ENCODE measurements around the gene CST8.

The CST8 gene

GRCh38 chr20:23509247-23509913 is 18.5 kb downstream of the CST8 start:
- no peak for TF ChIP-seq CTCF (IDR thresholded peaks at IDR 0.05; ENCODE audit: borderline replicate concordance, insufficient read depth, low read depth, low read length)
- no peak overlapping the region for H3K4me3 ChIP-seq (ENCODE audit: low read depth, low read length)

GRCh38 chr20:23510000-23510590 is 19.2 kb downstream of the CST8 start:
- no peak overlapping the region for H3K4me3 ChIP-seq (ENCODE audit: low read depth, low read length)
- TF ChIP-seq CTCF (IDR thresholded peaks at IDR 0.05; ENCODE audit: borderline replicate concordance, insufficient read depth, low read depth, low read length), result no peak

- no peak for TF ChIP-seq CTCF (IDR thresholded peaks at IDR 0.05; ENCODE audit: borderline replicate concordance, insufficient read depth, low read depth, low read length)
- no peak overlapping the region for H3K4me3 ChIP-seq (ENCODE audit: low read depth, low read length)
Observed at GRCh38 chr20:23513164-23513563, 22.2 kb downstream of the CST8 start.

GRCh38 chr20:23514848-23515247 is 23.9 kb downstream of the CST8 start:
- H3K4me3 ChIP-seq (ENCODE audit: low read depth, low read length), result no peak overlapping the region
- no peak for TF ChIP-seq CTCF (IDR thresholded peaks at IDR 0.05; ENCODE audit: borderline replicate concordance, insufficient read depth, low read depth, low read length)

GRCh38 chr20:23515250-23515939 is 24.5 kb downstream of the CST8 start:
- no peak for TF ChIP-seq CTCF (IDR thresholded peaks at IDR 0.05; ENCODE audit: borderline replicate concordance, insufficient read depth, low read depth, low read length)
- H3K4me3 ChIP-seq (ENCODE audit: low read depth, low read length), result no peak overlapping the region

GRCh38 chr20:23517719-23518118 is 26.8 kb downstream of the CST8 start:
- TF ChIP-seq CTCF (IDR thresholded peaks at IDR 0.05; ENCODE audit: borderline replicate concordance, insufficient read depth, low read depth, low read length), result no peak
- no peak overlapping the region for H3K4me3 ChIP-seq (ENCODE audit: low read depth, low read length)

- TF ChIP-seq CTCF (IDR thresholded peaks at IDR 0.05; ENCODE audit: borderline replicate concordance, insufficient read depth, low read depth, low read length), result no peak
- H3K4me3 ChIP-seq (ENCODE audit: low read depth, low read length), result no peak overlapping the region
Observed at GRCh38 chr20:23519556-23519955, 28.6 kb downstream of the CST8 start.

Measured in GM12875 (cell line).